IPS-15b (cell line): ENCODE data around the gene TEX2.
A peak's percentile ranks its signal among the peaks of the same experiment; 100 is the strongest.

Experiments used
- H3K27me3 ChIP-seq: one replicate; pipeline ENCODE4 v1.6.1; 2013; ENCODE audit warnings: low read length; ENCODE audit not compliant: control insufficient read depth, insufficient read depth
- H3K36me3 ChIP-seq: one replicate; pipeline ENCODE4 v1.6.1; 2013; ENCODE audit warnings: low read length; ENCODE audit not compliant: control insufficient read depth, insufficient read depth
- H3K4me1 ChIP-seq: one replicate; pipeline ENCODE4 v1.6.1; 2013; ENCODE audit warnings: mild to moderate bottlenecking, low read length; ENCODE audit not compliant: control insufficient read depth, insufficient read depth
- H3K4me3 ChIP-seq: one replicate; pipeline ENCODE4 v1.5.1; 2013; ENCODE audit warnings: low read depth, low read length
- H3K9ac ChIP-seq: one replicate; pipeline ENCODE4 v1.6.1; 2013; ENCODE audit warnings: low read depth, mild to moderate bottlenecking, low read length
- H3K9me3 ChIP-seq: one replicate; pipeline ENCODE4 v1.6.1; 2013; ENCODE audit warnings: mild to moderate bottlenecking, low read length; ENCODE audit not compliant: control insufficient read depth, insufficient read depth

TEX2 gene

GRCh38 chr17:64281962-64282752 is 19.1 kb upstream of the TEX2 start:
- Histone ChIP-seq H3K4me3 (no peak overlapping the region), H3K9ac (no peak overlapping the region), H3K27me3 (no peaks in the 10 kb centered on the region), H3K4me1 (no peaks in the 10 kb centered on the region), H3K36me3 (no peaks in the 10 kb centered on the region), H3K9me3 (no peaks in the 10 kb centered on the region)

GRCh38 chr17:64278614-64279013 is 15.6 kb upstream of the TEX2 start:
- H3K36me3 ChIP-seq, result no peaks in the 10 kb centered on the region
- no peaks in the 10 kb centered on the region for H3K4me1 ChIP-seq
- H3K4me3 ChIP-seq, result no peak overlapping the region
- no peaks in the 10 kb centered on the region for H3K27me3 ChIP-seq
- H3K9me3 ChIP-seq, result no peaks in the 10 kb centered on the region
- no peak overlapping the region for H3K9ac ChIP-seq

- H3K9me3 ChIP-seq, result no peaks in the 10 kb centered on the region
- H3K4me1 ChIP-seq, result no peaks in the 10 kb centered on the region
- no peaks in the 10 kb centered on the region for H3K36me3 ChIP-seq
- H3K4me3 ChIP-seq, result no peak overlapping the region
- H3K9ac ChIP-seq, result no peak overlapping the region
- H3K27me3 ChIP-seq, result no peaks in the 10 kb centered on the region
These were observed 14.9 kb upstream of the TEX2 start for GRCh38 chr17:64277831-64278562.

GRCh38 chr17:64276961-64277505 is 14.0 kb upstream of the TEX2 start:
- H3K9me3 ChIP-seq, result no peaks in the 10 kb centered on the region
- no peaks in the 10 kb centered on the region for H3K36me3 ChIP-seq
- H3K27me3 ChIP-seq, result no peaks in the 10 kb centered on the region
- no peaks in the 10 kb centered on the region for H3K4me1 ChIP-seq
- no peak overlapping the region for H3K9ac ChIP-seq
- no peak overlapping the region for H3K4me3 ChIP-seq

- no peaks in the 10 kb centered on the region for H3K27me3 ChIP-seq
- no peak overlapping the region for H3K4me3 ChIP-seq
- H3K9me3 ChIP-seq, result no peaks in the 10 kb centered on the region
- no peaks in the 10 kb centered on the region for H3K36me3 ChIP-seq
- no peaks in the 10 kb centered on the region for H3K4me1 ChIP-seq
- no peak overlapping the region for H3K9ac ChIP-seq
These were observed 12.0 kb upstream of the TEX2 start for GRCh38 chr17:64275016-64275415.

- H3K4me3 ChIP-seq, result no peak overlapping the region
- no peak overlapping the region for H3K9ac ChIP-seq
- H3K9me3 ChIP-seq, result no peaks in the 10 kb centered on the region
- no peaks in the 10 kb centered on the region for H3K27me3 ChIP-seq
- H3K36me3 ChIP-seq, result no peaks in the 10 kb centered on the region
- H3K4me1 ChIP-seq, result no peaks in the 10 kb centered on the region
These were observed 9.9 kb upstream of the TEX2 start for GRCh38 chr17:64273006-64273405.

GRCh38 chr17:64270885-64271284 is 7.8 kb upstream of the TEX2 start:
- H3K9me3 ChIP-seq, result no peaks in the 10 kb centered on the region
- H3K9ac ChIP-seq, result no peak overlapping the region
- no peaks in the 10 kb centered on the region for H3K36me3 ChIP-seq
- no peak overlapping the region for H3K4me3 ChIP-seq
- H3K4me1 ChIP-seq, result no peaks in the 10 kb centered on the region
- no peaks in the 10 kb centered on the region for H3K27me3 ChIP-seq

- Histone ChIP-seq H3K9me3 (no peaks in the 10 kb centered on the region), H3K4me1 (no peaks in the 10 kb centered on the region), H3K4me3 (no peak overlapping the region), H3K36me3 (no peaks in the 10 kb centered on the region), H3K9ac (no peak overlapping the region), H3K27me3 (peaks cover 2% of the 10 kb centered on the region)
These were observed 6.9 kb upstream of the TEX2 start for GRCh38 chr17:64269687-64270649.

GRCh38 chr17:64264891-64265290 is 1.8 kb upstream of the TEX2 start:
- Histone ChIP-seq H3K36me3 (no peaks in the 10 kb centered on the region), H3K9ac (no peak overlapping the region), H3K4me1 (peaks cover 2% of the 10 kb centered on the region), H3K4me3 (no peak overlapping the region), H3K9me3 (no peaks in the 10 kb centered on the region), H3K27me3 (peaks cover 24% of the 10 kb centered on the region)

- peak overlapping the region; percentile 24 for H3K9ac ChIP-seq
These were observed 661 bp downstream of the TEX2 start for GRCh38 chr17:64262198-64262999.

More at GRCh38 chr17:64262198-64262999, 661 bp downstream of the TEX2 start:
- Histone ChIP-seq H3K27me3 (peaks cover 24% of the 10 kb centered on the region), H3K9me3 (no peaks in the 10 kb centered on the region), H3K4me1 (peaks cover 2% of the 10 kb centered on the region), H3K4me3 (peak overlapping the region; percentile 70), H3K36me3 (no peaks in the 10 kb centered on the region)
